GM13976 (cell line): ENCODE data around the gene BRIP1.
A peak's percentile ranks its signal among the peaks of the same experiment; 100 is the strongest.

Source experiments
- DNase-seq: peaks from one replicate; pipeline ENCODE4 v3.0.0; 2012; ENCODE audit warnings: low spot score
- in situ Hi-C: fragments of 300-500 bp; cut with MboI; formaldehyde crosslinking; loops from one replicate; pipeline ENCODE4 v1.12.0; 2022; ENCODE audit warnings: low sequenced_read_pairs, mixed read lengths, inconsistent platforms; ENCODE audit not compliant: unreplicated experiment
- TF ChIP-seq, protein P1 (sequence below): IDR thresholded peaks from 2 replicates; pipeline ENCODE4 v1.5.1; 2012; ENCODE audit warnings: borderline replicate concordance, mild to moderate bottlenecking; ENCODE audit not compliant: insufficient read depth; ENCODE audit errors: extremely low read depth, missing control alignments, control extremely low read depth

Gene BRIP1

DNA sequence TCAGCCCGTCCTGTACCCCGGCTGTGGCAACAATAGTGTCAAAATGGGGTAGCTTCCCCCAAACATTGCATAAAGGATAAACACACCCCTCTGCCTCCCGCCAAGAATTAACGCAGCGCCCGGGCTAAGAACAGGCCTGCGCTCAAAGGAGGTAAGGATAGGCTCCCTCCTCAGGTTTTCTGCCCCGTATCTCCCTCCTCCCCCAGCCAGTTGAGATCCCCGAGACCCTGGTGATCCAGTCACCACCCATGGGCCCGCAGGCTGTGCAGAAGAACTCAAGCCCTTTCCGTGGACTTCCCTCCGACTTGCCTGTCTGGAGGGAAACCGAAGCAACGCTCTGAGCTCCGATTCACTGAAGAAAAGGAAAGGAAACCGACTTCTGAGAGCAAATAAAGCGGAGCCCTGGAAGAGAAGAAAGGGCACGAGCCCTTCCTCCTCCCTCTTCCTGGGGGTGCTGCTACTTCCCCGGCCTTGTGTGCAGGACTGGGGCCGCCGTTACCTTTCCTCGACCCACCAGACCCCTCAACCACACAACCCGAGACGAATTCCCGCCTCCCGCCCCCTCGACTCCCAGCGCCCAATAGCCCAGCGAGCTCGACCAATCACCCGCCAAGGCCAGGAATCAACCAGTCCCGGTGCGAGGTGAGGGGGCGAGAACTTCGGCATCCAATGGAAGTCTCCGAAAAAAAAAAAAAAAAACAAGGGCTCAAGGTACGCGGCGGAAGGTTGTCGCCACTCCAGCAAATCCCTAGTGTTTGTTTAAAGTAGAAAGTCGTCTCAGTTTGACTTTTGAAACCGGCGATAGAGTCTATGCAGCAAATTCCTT lies at the start of gene BRIP1:
TSS of gene BRIP1 (minus strand) at position 554 of the 826 bp plus-strand sequence. CDS start 1,989 bp downstream, outside the sequence.
- DNase-seq = peak; percentile 92
- in situ Hi-C loops = no loop called here
- TF ChIP-seq, protein P1, sequence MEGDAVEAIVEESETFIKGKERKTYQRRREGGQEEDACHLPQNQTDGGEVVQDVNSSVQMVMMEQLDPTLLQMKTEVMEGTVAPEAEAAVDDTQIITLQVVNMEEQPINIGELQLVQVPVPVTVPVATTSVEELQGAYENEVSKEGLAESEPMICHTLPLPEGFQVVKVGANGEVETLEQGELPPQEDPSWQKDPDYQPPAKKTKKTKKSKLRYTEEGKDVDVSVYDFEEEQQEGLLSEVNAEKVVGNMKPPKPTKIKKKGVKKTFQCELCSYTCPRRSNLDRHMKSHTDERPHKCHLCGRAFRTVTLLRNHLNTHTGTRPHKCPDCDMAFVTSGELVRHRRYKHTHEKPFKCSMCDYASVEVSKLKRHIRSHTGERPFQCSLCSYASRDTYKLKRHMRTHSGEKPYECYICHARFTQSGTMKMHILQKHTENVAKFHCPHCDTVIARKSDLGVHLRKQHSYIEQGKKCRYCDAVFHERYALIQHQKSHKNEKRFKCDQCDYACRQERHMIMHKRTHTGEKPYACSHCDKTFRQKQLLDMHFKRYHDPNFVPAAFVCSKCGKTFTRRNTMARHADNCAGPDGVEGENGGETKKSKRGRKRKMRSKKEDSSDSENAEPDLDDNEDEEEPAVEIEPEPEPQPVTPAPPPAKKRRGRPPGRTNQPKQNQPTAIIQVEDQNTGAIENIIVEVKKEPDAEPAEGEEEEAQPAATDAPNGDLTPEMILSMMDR = no peak

DNA sequence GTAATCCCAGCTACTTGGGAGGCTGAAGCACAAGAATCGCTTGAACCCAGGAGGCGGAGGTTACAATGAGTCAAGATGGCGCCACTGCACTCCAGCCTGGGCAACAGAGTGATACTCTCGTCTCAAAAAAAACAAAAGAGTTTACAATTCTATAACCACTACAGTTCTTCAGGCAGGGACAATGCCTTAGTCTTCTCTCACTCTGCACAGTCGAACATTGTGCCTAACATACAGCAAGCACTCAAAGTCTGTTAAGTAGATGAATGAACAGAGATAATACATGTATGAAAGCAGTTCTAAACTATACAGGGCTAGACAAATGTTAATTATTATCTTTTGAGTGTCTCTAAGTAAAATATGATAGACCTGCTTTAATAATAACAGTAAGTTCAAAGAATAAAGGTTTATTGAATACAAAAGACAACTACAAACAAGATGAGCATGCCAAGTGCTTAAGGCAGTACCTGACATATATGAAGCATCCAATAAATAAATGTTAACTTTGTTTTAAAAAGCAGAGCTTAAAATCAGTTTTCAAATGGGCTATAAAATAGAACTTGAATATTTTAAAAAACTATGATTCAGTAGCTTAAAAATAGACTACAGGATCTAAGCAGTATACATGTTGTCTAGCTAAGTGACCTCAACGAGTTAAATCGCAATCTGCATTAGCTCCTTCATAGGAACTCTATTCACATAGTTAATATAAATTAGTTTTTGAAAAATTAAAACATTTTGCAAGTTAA lies 45.1 kb upstream of the BRIP1 start:
- in situ Hi-C loops = no loop called here
- TF ChIP-seq, protein P1 = no peak
- no peak for DNase-seq

DNA sequence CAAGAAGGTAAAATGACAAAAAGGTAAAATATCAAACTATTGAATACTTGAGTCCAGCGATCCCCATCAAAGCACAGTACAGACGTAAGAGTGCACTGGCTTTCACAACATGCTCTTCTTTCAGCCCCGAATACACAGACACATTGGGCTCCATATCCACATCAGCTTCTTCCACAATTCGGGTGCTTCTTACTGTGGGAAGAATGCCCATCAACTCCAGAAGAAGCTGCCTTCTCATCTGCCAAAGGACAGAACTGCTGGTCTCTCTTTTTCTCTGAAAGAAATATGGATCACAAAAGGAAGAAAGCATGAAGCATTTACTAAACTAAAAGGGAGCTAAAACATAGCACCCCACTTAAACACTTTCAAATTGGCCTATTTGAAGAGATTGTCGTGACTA lies 44.0 kb upstream of the BRIP1 start:
- in situ Hi-C loops = no loop called here
- TF ChIP-seq, protein P1 = no peak
- DNase-seq = no peak

DNA sequence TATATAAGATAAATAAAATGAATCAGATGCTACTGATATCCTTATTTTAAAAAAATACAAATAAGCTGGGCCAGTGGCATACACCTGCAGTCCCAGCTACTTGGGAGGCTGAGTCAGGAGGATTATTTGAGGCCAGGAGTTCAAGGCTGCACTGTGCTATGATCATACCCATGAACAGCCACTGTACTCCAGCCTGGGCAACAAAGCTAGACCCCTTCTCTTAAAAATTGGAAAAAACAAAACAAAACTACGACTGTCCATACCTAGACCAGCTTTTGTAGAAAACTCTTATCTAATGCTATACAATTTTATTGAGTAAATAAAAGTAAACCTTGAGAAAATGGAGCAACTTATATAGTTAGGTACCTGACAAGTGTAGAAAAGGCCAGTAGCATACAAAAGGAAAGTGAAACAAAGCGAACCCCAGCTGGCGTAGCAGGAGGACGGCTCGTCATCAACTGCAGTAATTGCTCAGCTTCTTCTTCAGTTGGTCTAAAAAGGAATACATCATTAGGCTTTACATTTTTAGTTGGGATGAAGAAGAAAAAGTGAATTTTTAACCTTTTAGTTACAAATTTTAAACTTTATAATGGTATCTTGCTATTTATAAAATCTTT lies 40.9 kb upstream of the BRIP1 start:
- TF ChIP-seq, protein P1 = no peak
- in situ Hi-C loops = no loop called here
- DNase-seq = peak; percentile 66

DNA sequence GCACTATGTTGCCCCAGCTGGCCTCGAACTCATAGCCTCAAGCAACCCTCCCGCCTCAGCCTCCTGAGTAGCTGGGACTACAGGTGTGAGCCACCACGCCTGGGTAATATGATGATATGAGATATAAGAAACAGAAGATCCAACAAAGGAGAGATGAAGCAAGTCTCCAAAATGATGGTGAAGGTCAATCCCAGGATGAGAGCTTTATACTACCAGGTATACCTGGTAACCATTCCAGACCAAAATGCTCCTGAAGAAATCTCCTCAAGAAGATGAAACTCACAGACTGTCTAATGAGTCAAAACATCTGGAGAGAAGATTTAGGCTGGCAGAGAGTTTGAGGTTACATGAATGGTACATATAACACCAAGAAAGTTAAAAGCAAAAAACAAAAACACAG lies 39.9 kb upstream of the BRIP1 start:
- in situ Hi-C loops = no loop called here
- DNase-seq = no peak
- TF ChIP-seq, protein P1 = no peak

DNA sequence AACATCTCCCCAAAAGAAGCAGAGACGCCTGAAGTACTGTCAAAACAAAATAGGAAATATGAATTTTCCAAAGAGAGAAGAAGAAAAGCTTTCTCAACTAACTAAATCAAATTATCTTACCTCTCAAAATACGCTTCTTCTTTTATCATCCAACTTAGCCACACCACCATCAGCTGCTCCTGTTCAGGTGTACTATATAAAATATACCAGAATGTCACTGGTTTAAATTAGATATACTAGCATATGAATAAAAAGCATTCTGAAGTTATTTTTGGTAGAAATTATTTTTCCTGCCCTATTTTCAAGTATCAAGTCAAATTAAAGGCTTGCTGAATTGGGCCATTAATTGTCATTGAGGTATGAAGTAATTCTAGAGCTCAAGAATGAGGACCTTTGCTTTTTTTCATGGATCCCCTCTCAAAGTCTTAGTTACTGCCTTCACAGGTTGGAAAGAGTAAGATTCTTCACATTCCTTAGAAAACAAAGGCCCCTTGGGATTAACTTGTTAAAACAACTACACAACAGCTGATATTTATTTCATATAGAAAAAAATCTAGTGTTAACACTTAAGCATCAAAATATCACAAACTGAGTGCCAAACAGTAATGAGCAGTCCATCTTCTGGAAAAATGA lies 34.3 kb upstream of the BRIP1 start:
- TF ChIP-seq, protein P1 = no peak
- in situ Hi-C loops = no loop called here
- DNase-seq = no peak
